ENCODE data around the gene UTP25.

DNA sequence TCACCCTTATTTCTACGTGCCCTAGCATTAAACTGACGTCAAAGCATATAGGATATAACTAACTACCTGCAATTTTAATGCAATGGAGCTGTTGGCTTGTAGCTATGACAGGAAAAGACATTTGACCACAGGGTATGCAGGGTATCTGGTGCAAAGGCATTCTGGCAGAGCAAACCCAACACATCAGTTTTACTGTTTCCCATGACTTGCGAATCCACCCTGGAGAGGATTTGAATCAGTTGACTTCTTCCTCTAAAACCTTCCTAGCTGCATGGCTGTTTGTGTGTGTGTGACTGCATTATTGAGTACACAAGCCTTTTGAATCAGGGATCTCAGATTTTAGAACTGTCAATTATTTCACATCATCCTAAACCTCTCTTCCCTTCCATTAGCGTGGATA, 68.6 kb downstream of the UTP25 start:
- TF ChIP-seq, protein P1, sequence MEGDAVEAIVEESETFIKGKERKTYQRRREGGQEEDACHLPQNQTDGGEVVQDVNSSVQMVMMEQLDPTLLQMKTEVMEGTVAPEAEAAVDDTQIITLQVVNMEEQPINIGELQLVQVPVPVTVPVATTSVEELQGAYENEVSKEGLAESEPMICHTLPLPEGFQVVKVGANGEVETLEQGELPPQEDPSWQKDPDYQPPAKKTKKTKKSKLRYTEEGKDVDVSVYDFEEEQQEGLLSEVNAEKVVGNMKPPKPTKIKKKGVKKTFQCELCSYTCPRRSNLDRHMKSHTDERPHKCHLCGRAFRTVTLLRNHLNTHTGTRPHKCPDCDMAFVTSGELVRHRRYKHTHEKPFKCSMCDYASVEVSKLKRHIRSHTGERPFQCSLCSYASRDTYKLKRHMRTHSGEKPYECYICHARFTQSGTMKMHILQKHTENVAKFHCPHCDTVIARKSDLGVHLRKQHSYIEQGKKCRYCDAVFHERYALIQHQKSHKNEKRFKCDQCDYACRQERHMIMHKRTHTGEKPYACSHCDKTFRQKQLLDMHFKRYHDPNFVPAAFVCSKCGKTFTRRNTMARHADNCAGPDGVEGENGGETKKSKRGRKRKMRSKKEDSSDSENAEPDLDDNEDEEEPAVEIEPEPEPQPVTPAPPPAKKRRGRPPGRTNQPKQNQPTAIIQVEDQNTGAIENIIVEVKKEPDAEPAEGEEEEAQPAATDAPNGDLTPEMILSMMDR (conservative IDR thresholded peaks at IDR 0.05; ENCODE audit: low read length), result no peak
- no peak for TF ChIP-seq EZH2phosphoT487 (IDR thresholded peaks at IDR 0.05; ENCODE audit: borderline replicate concordance, low read depth, low read length)
